Activated CD8-positive, alpha-beta memory T cell treated with anti-CD3 and anti-CD28 coated beads, Interleukin-2, amount 50 U/mL, for 24 hours (primary cell): Measurements from ENCODE around the gene NMNAT1.
"Not testable (repeated sequence)": the region's sequence is repeated elsewhere in the genome, so short reads cannot be mapped to it uniquely, and the experiment has no call there.

Source experiments
- DNase-seq: peaks from one replicate; pipeline ENCODE4 v3.0.0-alpha.2; 2020; ENCODE audit errors: extremely low read depth

NMNAT1 gene

DNA sequence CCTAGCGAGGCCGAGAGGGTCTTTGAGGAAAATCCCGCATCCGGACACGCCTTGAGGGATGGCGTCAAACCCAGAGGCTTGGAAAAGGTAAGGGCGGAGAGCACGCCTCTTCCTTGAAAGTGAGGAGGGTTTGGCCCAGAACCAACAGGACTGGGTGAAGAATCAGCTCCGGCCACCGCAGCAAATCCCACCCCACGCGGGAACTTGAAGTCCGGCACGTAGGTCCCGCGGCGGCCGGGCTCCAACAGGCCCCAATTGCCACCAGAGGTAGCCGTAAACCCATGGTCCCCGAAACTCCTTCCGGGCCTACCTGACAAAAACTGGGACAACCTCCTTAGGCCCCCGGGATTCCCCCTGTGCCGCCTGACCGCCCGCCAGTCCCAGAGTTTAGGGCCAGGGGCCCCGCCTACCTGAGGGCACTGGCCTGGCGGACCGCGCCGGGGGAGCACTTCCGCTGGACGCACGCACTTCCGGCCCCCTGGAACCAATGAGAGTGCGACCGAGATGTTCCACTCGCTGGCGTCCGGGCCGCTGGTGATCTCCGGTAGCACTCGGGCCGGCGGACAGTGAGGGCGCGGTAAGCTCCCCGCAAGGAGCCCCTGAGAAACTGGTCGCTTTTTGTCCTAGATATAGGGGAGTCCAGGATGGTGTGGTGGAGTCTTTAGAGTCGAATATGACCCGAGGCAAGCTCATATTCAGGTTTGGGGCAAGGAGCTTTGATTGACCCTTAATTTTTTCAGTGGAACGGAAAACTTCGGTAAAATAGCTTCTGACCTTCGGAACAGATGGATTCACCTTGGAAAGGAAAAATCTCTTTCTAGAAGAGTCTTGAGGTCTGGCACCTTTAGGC is at the start of gene NMNAT1, which contains the start of gene LZIC:
Gene NMNAT1, plus strand, starts transcription at position 537 of the 850 bp plus-strand sequence. CDS start 28,599 bp downstream, outside the sequence.
Gene LZIC, minus strand, starts transcription at position 453 of the 850 bp plus-strand sequence. CDS start 6,772 bp downstream, outside the sequence.
- peak; percentile 71 for DNase-seq

DNA sequence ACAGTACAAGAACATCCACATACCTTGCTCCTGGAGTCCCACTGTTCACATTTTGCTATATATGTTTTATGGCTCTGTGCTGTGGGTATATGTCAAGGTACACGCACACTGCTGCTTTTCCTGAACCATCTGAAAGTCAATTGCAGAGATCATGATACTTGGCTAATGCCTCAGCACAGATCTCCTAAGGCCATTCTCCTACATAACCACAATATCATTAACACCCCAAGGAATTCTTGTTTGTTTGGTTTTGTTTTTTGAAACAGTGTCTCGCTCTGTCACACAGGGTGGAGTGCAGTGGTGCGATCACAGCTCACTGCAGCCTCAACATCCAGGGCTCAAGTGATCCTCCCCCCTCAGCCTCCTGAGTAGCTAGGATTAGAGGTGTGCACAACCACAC is 49.2 kb upstream of the NMNAT1 start:
- no peak for DNase-seq

- DNase-seq: no peak
These were observed 42.9 kb upstream of the NMNAT1 start for GRCh38 chr1:9900142-9901043.

DNA sequence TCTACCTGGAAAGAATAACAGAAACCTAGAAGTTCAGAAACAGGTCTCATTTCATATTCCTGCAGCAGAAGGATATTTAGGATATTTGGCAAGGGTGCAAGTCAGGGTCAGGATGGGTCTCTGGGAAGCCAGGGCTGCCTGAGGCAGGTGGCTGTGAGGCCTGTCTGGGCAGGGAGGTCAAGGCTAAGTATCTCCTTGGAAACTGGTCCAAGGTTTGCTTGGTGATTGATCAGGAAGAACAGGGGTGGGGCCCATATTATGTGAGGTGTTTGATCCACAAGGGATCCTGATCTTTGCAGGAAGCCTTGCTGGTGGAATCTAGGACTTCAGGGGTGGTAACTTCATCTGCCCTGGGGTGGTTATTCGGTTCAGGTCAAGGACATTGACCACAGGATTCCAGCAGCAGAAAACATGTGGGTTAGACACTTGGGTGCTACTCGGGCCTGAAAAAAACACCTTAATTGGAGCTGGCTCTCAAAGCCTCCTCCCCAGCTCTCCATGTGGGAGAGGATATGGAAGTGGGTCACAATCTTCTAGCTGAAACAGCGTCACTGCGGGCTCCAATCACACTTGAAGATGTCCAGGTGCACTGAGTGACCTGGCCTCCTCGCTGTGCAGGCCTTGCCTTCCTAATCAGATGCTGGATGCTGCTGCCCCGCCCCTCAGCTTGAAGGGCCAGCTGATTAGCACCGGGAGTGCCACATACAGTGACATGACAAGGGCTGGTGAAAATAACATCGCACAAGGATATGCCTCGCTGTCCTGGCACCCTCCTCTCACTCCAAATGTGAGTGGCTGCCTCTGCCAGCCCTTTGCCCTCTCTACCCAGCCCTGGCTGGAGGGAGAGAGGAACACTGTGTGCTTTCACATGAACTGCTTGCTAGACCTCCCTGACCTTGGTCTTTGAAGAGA is 41.9 kb upstream of the NMNAT1 start:
- DNase-seq: no peak

DNA sequence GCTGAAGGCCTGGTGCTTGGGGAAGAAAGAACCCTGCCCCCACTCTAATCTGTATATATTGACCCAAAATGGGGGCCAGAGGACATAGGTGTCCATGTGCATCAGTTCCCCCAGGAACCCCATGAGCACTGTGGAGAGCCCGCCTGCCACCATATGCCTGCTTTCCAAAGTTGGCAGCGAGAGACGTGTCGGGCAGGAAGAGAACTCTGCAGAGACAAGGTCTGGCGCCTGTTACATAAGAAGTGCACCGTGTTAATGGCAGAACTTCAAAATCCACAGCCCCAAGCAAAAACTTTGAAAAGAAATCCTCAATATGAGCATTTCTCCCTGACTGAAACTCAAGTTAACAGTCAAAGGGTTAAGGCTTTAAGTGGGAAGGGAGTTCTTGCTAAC is 41.2 kb upstream of the NMNAT1 start:
- no peak for DNase-seq

GRCh38 chr1:9903801-9904527 is 39.3 kb upstream of the NMNAT1 start:
- DNase-seq: no peak

DNA sequence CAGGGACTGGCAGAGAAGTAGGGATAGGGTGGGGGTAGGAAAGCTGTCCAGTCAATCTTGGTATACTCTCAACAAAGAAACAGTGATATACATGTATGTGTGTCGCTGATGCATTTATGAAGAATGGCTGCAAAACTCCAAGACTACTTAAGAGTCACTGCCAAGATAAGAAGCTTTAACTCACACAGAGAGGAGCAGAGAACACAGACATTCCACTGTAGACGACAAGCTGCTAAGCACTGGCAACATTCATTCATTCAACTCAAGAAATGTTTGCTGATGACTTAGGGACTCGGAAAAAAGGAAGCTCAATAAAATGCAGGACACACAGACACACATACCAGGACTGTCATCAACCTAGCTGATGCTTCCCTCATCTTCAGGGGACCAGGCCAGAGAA is 38.7 kb upstream of the NMNAT1 start:
- no peak for DNase-seq

DNA sequence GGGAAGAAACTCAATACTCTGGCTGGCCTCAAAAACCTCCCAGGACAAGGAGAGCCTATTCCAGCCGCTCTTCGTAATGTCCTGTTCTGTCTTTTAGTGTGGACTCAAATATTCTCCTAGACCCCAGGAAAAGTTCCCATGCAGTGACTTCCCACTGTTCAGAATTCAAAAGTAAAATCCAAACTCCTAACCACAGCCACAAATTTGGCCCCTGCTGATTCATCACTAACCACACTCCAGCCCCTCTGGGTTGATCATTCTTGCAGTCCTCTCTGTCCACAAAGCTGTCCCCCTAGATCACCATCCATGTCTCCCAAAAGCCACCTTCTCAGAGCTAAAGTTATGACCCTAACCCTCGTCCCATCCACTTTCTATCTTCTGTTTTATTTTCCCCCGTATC is 38.3 kb upstream of the NMNAT1 start:
- DNase-seq: no peak

- no peak for DNase-seq
These were observed 36.8 kb upstream of the NMNAT1 start for GRCh38 chr1:9906466-9906865.

- DNase-seq: no peak
These were observed 35.8 kb upstream of the NMNAT1 start for GRCh38 chr1:9907441-9907840.

DNA sequence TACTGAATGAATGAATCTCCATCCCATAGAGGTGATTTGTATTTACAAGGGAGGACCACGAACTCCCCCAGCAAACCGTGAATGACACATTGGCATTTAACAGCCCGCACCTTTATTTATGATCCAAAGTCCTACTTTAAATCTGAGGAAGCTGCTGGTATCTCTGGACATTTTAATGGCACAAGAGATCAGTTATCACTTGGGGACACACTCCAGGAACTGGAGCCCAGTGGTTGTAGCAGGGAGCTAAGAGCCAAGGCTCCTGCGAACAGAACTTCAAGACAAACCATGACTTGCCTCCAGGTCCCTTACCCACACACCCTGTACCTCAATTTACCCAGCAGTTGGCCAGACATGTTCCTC is 34.4 kb upstream of the NMNAT1 start:
- no peak for DNase-seq

DNA sequence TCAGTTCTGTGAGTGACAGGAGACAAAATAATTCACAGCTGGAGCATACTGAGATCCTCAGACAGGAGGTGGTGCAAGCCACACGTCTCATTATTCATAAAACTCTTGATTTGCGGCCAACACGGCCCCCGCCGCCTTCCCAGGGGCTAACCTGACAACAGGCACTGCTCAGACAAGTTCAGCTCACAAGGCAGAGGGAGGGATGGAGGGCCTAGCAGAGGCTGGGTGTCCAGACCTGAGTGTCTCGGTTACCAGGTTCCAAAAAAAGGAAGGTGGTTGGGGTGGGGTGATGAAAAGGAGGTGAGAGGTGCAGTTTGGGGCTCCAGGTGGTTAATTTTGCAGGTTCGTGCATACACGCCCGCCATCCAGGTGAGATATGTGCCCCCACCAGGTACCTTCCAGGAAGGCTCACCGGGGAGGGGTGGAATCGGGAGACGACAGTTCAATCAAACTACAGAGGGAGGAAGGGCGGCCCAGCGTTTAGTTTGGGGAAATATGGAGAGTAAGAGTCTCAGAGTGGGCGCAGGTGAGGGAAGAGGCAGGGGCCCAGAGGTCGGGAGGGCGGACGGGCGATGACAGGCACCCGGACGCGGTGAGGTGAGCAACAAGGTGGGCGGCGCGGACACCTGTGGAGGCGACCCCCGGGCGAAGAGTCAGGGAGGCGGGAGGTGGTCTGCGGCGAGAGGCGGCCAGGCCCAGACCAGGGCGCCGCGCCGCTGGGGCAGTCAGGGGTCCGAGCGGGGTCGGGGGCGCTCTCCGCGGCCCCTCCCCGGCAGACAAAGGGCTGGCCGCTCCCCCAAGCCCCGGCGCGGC is 33.8 kb upstream of the NMNAT1 start:
- no peak for DNase-seq

- no peak for DNase-seq
These were observed 33.2 kb upstream of the NMNAT1 start, which contains the start of gene CTNNBIP1 for GRCh38 chr1:9910076-9910422. Gene CTNNBIP1 (minus strand): TSS chr1:9910269. CDS start chr1:9872064, 38,205 bp downstream.

GRCh38 chr1:9910423-9911178 is 32.7 kb upstream of the NMNAT1 start:
- peak; percentile 100 for DNase-seq

GRCh38 chr1:9912264-9912936 is 30.9 kb upstream of the NMNAT1 start:
- DNase-seq: no peak

GRCh38 chr1:9914610-9914937 is 28.7 kb upstream of the NMNAT1 start:
- no peak for DNase-seq

GRCh38 chr1:9916452-9916851 is 26.8 kb upstream of the NMNAT1 start:
- no peak for DNase-seq

- DNase-seq: not testable (repeated sequence)
These were observed 25.8 kb upstream of the NMNAT1 start for GRCh38 chr1:9917495-9917894.

- DNase-seq: no peak
These were observed 25.4 kb upstream of the NMNAT1 start for GRCh38 chr1:9917901-9918300.
